Nephron progenitor cell (in vitro differentiated cells): ENCODE measurements around the gene ERBB4.

Experiments used
- DNase-seq: peaks from one replicate; pipeline ENCODE4 v3.0.0; 2021
- H3K27ac Mint-ChIP-seq: 2 replicates; pipeline ENCODE4 v1.8.0; 2021; ENCODE audit warnings: mild to moderate bottlenecking, moderate library complexity, mixed read lengths
- H3K27me3 Mint-ChIP-seq: 2 replicates; pipeline ENCODE4 v1.8.0; 2021; ENCODE audit warnings: mild to moderate bottlenecking, low read depth, mixed read lengths; ENCODE audit not compliant: poor library complexity
- H3K36me3 Mint-ChIP-seq: 2 replicates; pipeline ENCODE4 v1.8.0; 2021; ENCODE audit warnings: low read depth, mixed read lengths
- H3K4me1 Mint-ChIP-seq: 2 replicates; pipeline ENCODE4 v1.8.0; 2021; ENCODE audit warnings: mixed read lengths
- H3K4me3 Mint-ChIP-seq: 2 replicates; pipeline ENCODE4 v1.8.0; 2021; ENCODE audit warnings: mild to moderate bottlenecking, moderate library complexity, mixed read lengths
- H3K9me3 Mint-ChIP-seq: 2 replicates; pipeline ENCODE4 v1.8.0; 2021; ENCODE audit warnings: mild to moderate bottlenecking, moderate library complexity, mixed read lengths
- CTCF ChIP-seq: fragments of 200-600 bp; sonication (generic); IDR thresholded peaks from 2 replicates; pipeline ENCODE4 v1.5.0; 2021; ENCODE audit warnings: antibody characterized with exemption

Gene ERBB4

GRCh38 chr2:211494085-211494484, 1044.5 kb downstream of the ERBB4 start:
- TF ChIP-seq CTCF, result no peak
- no peak overlapping the region for H3K27ac Mint-ChIP-seq
- DNase-seq, result no peak
- no peaks in the 10 kb centered on the region for H3K9me3 Mint-ChIP-seq
- no peaks in the 10 kb centered on the region for H3K4me1 Mint-ChIP-seq
- H3K36me3 Mint-ChIP-seq, result no peaks in the 10 kb centered on the region
- peaks cover 2% of the 10 kb centered on the region for H3K27me3 Mint-ChIP-seq
- H3K4me3 Mint-ChIP-seq, result no peak overlapping the region

- H3K27me3 Mint-ChIP-seq, result no peaks in the 10 kb centered on the region
- H3K4me3 Mint-ChIP-seq, result no peak overlapping the region
- H3K36me3 Mint-ChIP-seq, result no peaks in the 10 kb centered on the region
- H3K4me1 Mint-ChIP-seq, result no peaks in the 10 kb centered on the region
- H3K9me3 Mint-ChIP-seq, result no peaks in the 10 kb centered on the region
- DNase-seq, result no peak
- no peak for TF ChIP-seq CTCF
- H3K27ac Mint-ChIP-seq, result no peak overlapping the region
Observed at GRCh38 chr2:211487733-211488132, 1050.9 kb downstream of the ERBB4 start.

- no peak for DNase-seq
- Mint-ChIP-seq H3K27ac (no peak overlapping the region), H3K27me3 (peaks cover 6% of the 10 kb centered on the region), H3K36me3 (no peaks in the 10 kb centered on the region), H3K4me3 (no peak overlapping the region), H3K9me3 (no peaks in the 10 kb centered on the region), H3K4me1 (no peaks in the 10 kb centered on the region)
- no peak for TF ChIP-seq CTCF
Observed at GRCh38 chr2:211479536-211480150, 1059.0 kb downstream of the ERBB4 start.

- H3K27ac Mint-ChIP-seq, result no peak overlapping the region
- H3K36me3 Mint-ChIP-seq, result no peaks in the 10 kb centered on the region
- no peak for DNase-seq
- no peaks in the 10 kb centered on the region for H3K4me1 Mint-ChIP-seq
- peaks cover 6% of the 10 kb centered on the region for H3K27me3 Mint-ChIP-seq
- no peak overlapping the region for H3K4me3 Mint-ChIP-seq
- TF ChIP-seq CTCF, result no peak
- H3K9me3 Mint-ChIP-seq, result peaks cover 5% of the 10 kb centered on the region
Observed at GRCh38 chr2:211477537-211478275, 1060.9 kb downstream of the ERBB4 start.

- H3K4me1 Mint-ChIP-seq, result peaks cover 11% of the 10 kb centered on the region
- H3K9me3 Mint-ChIP-seq, result peaks cover 15% of the 10 kb centered on the region
- peaks cover 9% of the 10 kb centered on the region for H3K27me3 Mint-ChIP-seq
- H3K4me3 Mint-ChIP-seq, result no peak overlapping the region
- H3K27ac Mint-ChIP-seq, result no peak overlapping the region
- no peaks in the 10 kb centered on the region for H3K36me3 Mint-ChIP-seq
- no peak for DNase-seq
- no peak for TF ChIP-seq CTCF
Observed at GRCh38 chr2:211473116-211473515, 1065.5 kb downstream of the ERBB4 start.

- no peak overlapping the region for H3K4me3 Mint-ChIP-seq
- TF ChIP-seq CTCF, result no peak
- H3K36me3 Mint-ChIP-seq, result no peaks in the 10 kb centered on the region
- peaks cover 15% of the 10 kb centered on the region for H3K9me3 Mint-ChIP-seq
- no peak for DNase-seq
- peaks cover 14% of the 10 kb centered on the region for H3K4me1 Mint-ChIP-seq
- H3K27me3 Mint-ChIP-seq, result peaks cover 5% of the 10 kb centered on the region
- no peak overlapping the region for H3K27ac Mint-ChIP-seq
Observed at GRCh38 chr2:211469664-211470059, 1068.9 kb downstream of the ERBB4 start.
